GM12878 (cell line): Measurements from ENCODE around the gene OR11H6. TPM values are rescaled to one million over a fixed set of nuclear protein-coding genes. Genes with fewer than 3 reads are reported as not detected.

Experiments used
- ATAC-seq: fragments of 200-7000 bp; cut with Tn5 transposase; 3 replicates; pipeline ENCODE4 v1.9.1; 2020; ENCODE audit warnings: mild to moderate bottlenecking, moderate library complexity
- BruUV-seq: library from RNA; stranded (reverse); fragments of 400-500 nt; replicated peaks from 2 replicates; lab custom pipeline; 2021; lab: Mats Ljungman, UMichigan
- CTCF ChIA-PET: fragments of 300-600 bp; sonication (Branson Sonifier 250); formaldehyde crosslinking; extraction: SDS; loops from one replicate; lab custom pipeline; 2021; ENCODE audit warnings: inconsistent platforms; lab: Yijun Ruan, JAX
- POLR2A ChIA-PET: fragments of 350-600 bp; formaldehyde crosslinking; extraction: SDS; loops from one replicate; lab custom pipeline; 2021; ENCODE audit warnings: inconsistent platforms; lab: Charles Lee
- RAD21 ChIA-PET: fragments of 300-600 bp; sonication (Branson Sonifier 250); formaldehyde crosslinking; loops from one replicate; lab custom pipeline; 2023; ENCODE audit warnings: antibody characterized with exemption; ENCODE audit not compliant: unreplicated experiment; lab: Charles Lee
- SMC1A ChIA-PET: fragments of 300-600 bp; sonication (Branson Sonifier 250); formaldehyde crosslinking; loops from one replicate; lab custom pipeline; 2023; ENCODE audit not compliant: unreplicated experiment, uncharacterized antibody; lab: Charles Lee
- DNase-seq: peaks from one replicate; pipeline ENCODE4 v3.0.0-alpha.2; 2011; ENCODE audit warnings: low read depth, low spot score
- FAIRE-seq: peaks from 3 replicates; lab custom pipeline; 2011; peaks lifted over from hg19 to GRCh38; lab: Jason Lieb, UNC
- H2AFZ ChIP-seq: 2 replicates; pipeline ENCODE4 v1.6.0; 2011; ENCODE audit warnings: low read depth, low read length, control low read depth; ENCODE audit not compliant: control insufficient read depth
- H3K27ac ChIP-seq: 2 replicates; pipeline ENCODE4 v1.5.1; 2011; ENCODE audit warnings: control low read depth; ENCODE audit not compliant: control insufficient read depth, insufficient read depth
- H3K27me3 ChIP-seq, 2 experiments: replicated peaks in 1 of 2; 2 replicates each; pipeline versions ENCODE4 v1.6.0 to v1.6.1; 2011; ENCODE audit warnings: low read length in 1 of 2; ENCODE audit not compliant: control insufficient read depth in 2 of 2, insufficient read depth in 2 of 2
- H3K36me3 ChIP-seq, 2 experiments: 2 replicates each; pipeline ENCODE4 v1.5.1; 2011; ENCODE audit warnings: low read length in 1 of 2; ENCODE audit not compliant: control insufficient read depth in 2 of 2, insufficient read depth in 2 of 2
- H3K4me1 ChIP-seq: 2 replicates; pipeline ENCODE4 v1.6.1; 2011; ENCODE audit warnings: mild to moderate bottlenecking, low read length, moderate library complexity, mixed read lengths; ENCODE audit not compliant: control insufficient read depth, insufficient read depth
- H3K4me2 ChIP-seq: 2 replicates; pipeline ENCODE4 v1.6.0; 2011; ENCODE audit warnings: control low read depth; ENCODE audit not compliant: control insufficient read depth, insufficient read depth
- H3K4me3 ChIP-seq: fragments of 200-600 bp; sonication (generic); 2 replicates; pipeline ENCODE4 v1.5.1; 2016
- H3K79me2 ChIP-seq: 2 replicates; pipeline ENCODE4 v1.6.0; 2011; ENCODE audit warnings: low read length; ENCODE audit not compliant: control insufficient read depth, insufficient read depth
- H3K9ac ChIP-seq: 2 replicates; pipeline ENCODE4 v1.8.0; 2011; ENCODE audit warnings: low read length, control low read depth, mixed read lengths; ENCODE audit not compliant: control insufficient read depth, insufficient read depth
- H3K9me3 ChIP-seq: replicated peaks from 3 replicates; pipeline ENCODE4 v1.5.1; 2011; ENCODE audit warnings: mild to moderate bottlenecking, low read length; ENCODE audit not compliant: control insufficient read depth, insufficient read depth
- H4K20me1 ChIP-seq: 2 replicates; pipeline ENCODE4 v1.6.0; 2011; ENCODE audit not compliant: control insufficient read depth, insufficient read depth
- EZH2 ChIP-seq: IDR thresholded peaks from 2 replicates; pipeline ENCODE4 v1.6.1; 2012; ENCODE audit warnings: low read depth, mild to moderate bottlenecking, control low read depth, inconsistent platforms, low read length, borderline replicate concordance; ENCODE audit not compliant: control insufficient read depth
- IKZF1 ChIP-seq: fragments of 450-650 bp; conservative IDR thresholded peaks from 2 replicates; pipeline ENCODE4 v1.6.1; 2017; ENCODE audit warnings: antibody characterized with exemption, mild to moderate bottlenecking
- MYB ChIP-seq: fragments of 150-350 bp; IDR thresholded peaks from 2 replicates; pipeline ENCODE4 v1.6.1; 2014; ENCODE audit warnings: mild to moderate bottlenecking, low read depth, low read length, borderline replicate concordance
- NBN ChIP-seq: fragments of 450-650 bp; IDR thresholded peaks from 2 replicates; pipeline ENCODE4 v1.6.1; 2016
- RCOR1 ChIP-seq: conservative IDR thresholded peaks from 2 replicates; pipeline ENCODE4 v1.6.1; 2012; ENCODE audit warnings: low read depth, low read length, improper control_type of control experiment
- SIX5 ChIP-seq: IDR thresholded peaks from 2 replicates; pipeline ENCODE4 v1.6.1; 2011; ENCODE audit warnings: mild to moderate bottlenecking, low read depth, low read length, moderate library complexity; ENCODE audit not compliant: severe bottlenecking
- SMARCA5 ChIP-seq: fragments of 450-650 bp; IDR thresholded peaks from 2 replicates; pipeline ENCODE4 v1.6.1; 2017; ENCODE audit warnings: mild to moderate bottlenecking
- SREBF1 ChIP-seq: IDR thresholded peaks from 2 replicates; pipeline ENCODE4 v1.6.1; 2012; ENCODE audit warnings: mild to moderate bottlenecking, low read length
- TARDBP ChIP-seq: IDR thresholded peaks from 2 replicates; pipeline ENCODE4 v1.6.1; 2016; ENCODE audit warnings: borderline replicate concordance
- TBL1XR1 ChIP-seq: IDR thresholded peaks from 2 replicates; pipeline ENCODE4 v1.6.1; 2012; ENCODE audit warnings: low read depth, low read length, improper control_type of control experiment
- TCF3 ChIP-seq: IDR thresholded peaks from 2 replicates; pipeline ENCODE4 v1.6.1; 2012; ENCODE audit warnings: low read depth, mild to moderate bottlenecking, low read length, borderline replicate concordance; ENCODE audit not compliant: insufficient read depth
- YY1 ChIP-seq: IDR thresholded peaks from 2 replicates; pipeline ENCODE4 v1.6.1; 2011; ENCODE audit warnings: low read depth, mild to moderate bottlenecking, low read length
- ZNF384 ChIP-seq: IDR thresholded peaks from 2 replicates; pipeline ENCODE4 v1.6.1; 2012; ENCODE audit warnings: low read depth, mild to moderate bottlenecking, low read length, improper control_type of control experiment, borderline replicate concordance
- ZNF592 ChIP-seq: fragments of 450-650 bp; IDR thresholded peaks from 2 replicates; pipeline ENCODE4 v1.6.1; 2017; ENCODE audit warnings: mild to moderate bottlenecking, moderate library complexity
- WGBS: methylation state at CpG from one replicate; pipeline ENCODE4 v1.1.6; 2016; ENCODE audit warnings: low lambda C conversion rate; ENCODE audit not compliant: insufficient replicate concordance, insufficient coverage; ENCODE audit errors: missing lambda C conversion rate; 5-methylcytosine and 5-hydroxymethylcytosine counted together
- in situ Hi-C: fragments of 300-500 bp; cut with MboI; formaldehyde crosslinking; loops from 9 replicates; pipeline ENCODE4 v1.14.3; 2018; ENCODE audit warnings: mixed read lengths
- intact Hi-C: fragments of 100-400 bp; cut with micrococcal nuclease; formaldehyde crosslinking; loops from one replicate; pipeline ENCODE4 v1.14.2; 2022; ENCODE audit not compliant: unreplicated experiment
- polyA plus RNA-seq, 11 experiments: library from polyadenylated mRNA; depleted of rRNA in 4 of 11; unstranded in 6 of 11; stranded (reverse) in 5 of 11; fragments of >200 nt; fragmentation: Nextera tagmentation in 4 of 11; fragmentation: Illumina TruSeq in 1 of 11; extraction: Ambion mirVana in 4 of 11; extraction: Trizol in 1 of 11; gene quantifications; 1 replicate in 1 of 11; 2 replicates in 10 of 11; pipeline versions ENCODE4 v1.2.1 to v1.2.3, GENCODE V29; 2011 to 2016; ENCODE audit warnings: inconsistent platforms in 2 of 11, missing spikeins in 2 of 11, low read depth in 1 of 11
- total RNA-seq, 4 experiments: library from RNA; depleted of rRNA in 3 of 4; stranded (reverse); fragments of >200 nt in 3 of 4; fragmentation: Illumina TruSeq in 1 of 4; extraction: Trizol in 1 of 4; gene quantifications; 2 replicates each; pipeline versions ENCODE4 v1.2.1 to v1.2.3, GENCODE V29; 2013 to 2021

The OR11H6 gene
- total and polyA plus RNA-seq, 10 of the 15 experiments (the other 5 are each of a cell fraction or from before 2014, with no cell fraction given) = not detected

- H3K4me1 ChIP-seq = no peaks in the 10 kb centered on the region
- no peak overlapping the region for H2AFZ ChIP-seq
- H3K9me3 ChIP-seq = no peaks in the 10 kb centered on the region
- ChIA-PET SMC1A (no interaction called here), RAD21 (no interaction called here), CTCF (no interaction called here), POLR2A (no interaction called here)
- no peak overlapping the region for H3K9ac ChIP-seq
- DNase-seq (no peak), ATAC-seq (no peak), FAIRE-seq (no peak)
- BruUV-seq = no TSS peak
- TF ChIP-seq YY1 = no peak
- TF ChIP-seq TARDBP = no peak
- no peak for TF ChIP-seq ZNF592
- no peak for TF ChIP-seq SREBF1
- no peak for TF ChIP-seq TBL1XR1
- TF ChIP-seq TCF3 = no peak
- TF ChIP-seq SMARCA5 = no peak
- TF ChIP-seq SIX5 = no peak
- TF ChIP-seq EZH2 = no peak
- TF ChIP-seq IKZF1 = no peak
- TF ChIP-seq ZNF384 = no peak
- no peak for TF ChIP-seq RCOR1
- TF ChIP-seq NBN = no peak
- no peak for TF ChIP-seq MYB
- WGBS = 33% methylated on average over 3 of the region's 3 CpGs
- no peaks in the 10 kb centered on the region for H3K36me3 ChIP-seq
- H3K4me3 ChIP-seq = no peak overlapping the region
- in situ Hi-C loops (loop anchor here (5.0 kb wide), 1 partner anchor 38 kb away; no protein-coding TSS in a partner anchor), intact Hi-C loops (no loop called here)
- no peaks in the 10 kb centered on the region for H3K27me3 ChIP-seq
- H3K27ac ChIP-seq = no peak overlapping the region
- no peak overlapping the region for H3K4me2 ChIP-seq
- no peaks in the 10 kb centered on the region for H3K79me2 ChIP-seq
- H4K20me1 ChIP-seq = no peaks in the 10 kb centered on the region
These were observed 18.8 kb upstream of the OR11H6 start for GRCh38 chr14:20204721-20205120.
